GM18867 (cell line): Measurements from ENCODE around the gene SHISA5.
"Not testable (repeated sequence)": the region's sequence is repeated elsewhere in the genome, so short reads cannot be mapped to it uniquely, and the experiment has no call there.

Experiments used
- ATAC-seq: cut with Tn5 transposase; IDR thresholded peaks from one replicate; pipeline ENCODE4 v1.9.1; 2021; ENCODE audit warnings: mild to moderate bottlenecking, moderate library complexity; ENCODE audit not compliant: unreplicated experiment

The SHISA5 gene

GRCh38 chr3:48478626-48479555, 25.1 kb downstream of the SHISA5 start:
- no peak for ATAC-seq

GRCh38 chr3:48477959-48478520, 25.9 kb downstream of the SHISA5 start:
- no peak for ATAC-seq

DNA sequence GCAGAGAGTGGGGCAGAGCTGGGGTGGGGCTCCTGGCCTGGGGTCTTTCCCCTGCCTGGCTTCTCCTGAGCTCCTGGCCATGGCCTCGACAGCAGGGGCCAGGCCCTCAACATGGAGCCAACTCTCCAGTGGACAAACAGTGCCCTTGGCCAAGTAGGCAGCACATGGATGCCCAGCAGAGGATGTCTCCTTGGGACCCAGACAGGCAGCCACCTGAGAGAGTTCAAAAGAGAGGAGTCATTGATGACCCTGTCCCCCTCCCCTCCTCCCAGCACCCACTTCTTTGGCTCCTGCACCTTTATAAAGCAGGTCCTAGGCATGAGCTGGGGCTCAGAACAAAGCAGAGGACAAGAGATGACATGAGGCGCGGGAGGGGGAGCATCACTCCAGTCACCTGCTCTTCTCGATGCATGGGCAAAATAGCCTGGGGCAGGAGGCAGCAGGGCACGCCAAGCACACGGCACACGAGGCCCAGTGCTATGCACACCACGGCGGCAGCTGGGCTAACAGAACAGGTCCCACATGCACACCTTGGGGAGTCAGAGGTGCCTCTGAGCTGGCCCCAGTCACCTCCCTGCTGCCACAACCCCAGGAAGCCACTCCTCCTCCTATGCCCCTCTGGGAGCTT, 27.4 kb downstream of the SHISA5 start:
- ATAC-seq = no peak

GRCh38 chr3:48475188-48475587, 28.8 kb downstream of the SHISA5 start:
- no peak for ATAC-seq

- ATAC-seq = no peak
Measured at GRCh38 chr3:48474619-48475018, 29.4 kb downstream of the SHISA5 start.

GRCh38 chr3:48474031-48474430, 29.9 kb downstream of the SHISA5 start:
- not testable (repeated sequence) for ATAC-seq

GRCh38 chr3:48473617-48473952, 30.4 kb downstream of the SHISA5 start:
- ATAC-seq = no peak

GRCh38 chr3:48472923-48473616, 30.9 kb downstream of the SHISA5 start:
- ATAC-seq = peak; percentile 77

- ATAC-seq = no peak
Measured at GRCh38 chr3:48472673-48472922, 31.4 kb downstream of the SHISA5 start.

DNA sequence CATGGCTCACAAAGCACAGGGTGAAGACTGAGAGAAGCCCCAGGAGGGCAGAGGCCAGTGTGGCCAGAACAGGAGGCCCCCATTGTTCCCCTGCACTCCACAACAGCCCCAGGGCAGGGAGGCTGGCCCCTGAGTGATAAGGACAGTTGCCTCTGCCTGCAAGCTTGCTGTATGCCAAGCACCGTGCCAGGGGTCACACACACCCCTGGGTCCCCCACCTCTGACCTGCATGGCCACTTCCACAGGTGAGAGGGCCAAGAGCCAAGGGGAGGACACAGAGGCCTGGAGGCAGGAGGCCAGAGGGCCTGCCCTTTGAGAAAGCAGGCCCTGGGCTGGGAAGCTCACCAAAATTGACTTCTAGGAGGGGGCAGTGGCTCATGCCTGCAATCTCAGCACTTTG, 33.7 kb downstream of the SHISA5 start:
- ATAC-seq = no peak

- ATAC-seq = no peak
Measured at GRCh38 chr3:48469046-48469915, 34.7 kb downstream of the SHISA5 start.

DNA sequence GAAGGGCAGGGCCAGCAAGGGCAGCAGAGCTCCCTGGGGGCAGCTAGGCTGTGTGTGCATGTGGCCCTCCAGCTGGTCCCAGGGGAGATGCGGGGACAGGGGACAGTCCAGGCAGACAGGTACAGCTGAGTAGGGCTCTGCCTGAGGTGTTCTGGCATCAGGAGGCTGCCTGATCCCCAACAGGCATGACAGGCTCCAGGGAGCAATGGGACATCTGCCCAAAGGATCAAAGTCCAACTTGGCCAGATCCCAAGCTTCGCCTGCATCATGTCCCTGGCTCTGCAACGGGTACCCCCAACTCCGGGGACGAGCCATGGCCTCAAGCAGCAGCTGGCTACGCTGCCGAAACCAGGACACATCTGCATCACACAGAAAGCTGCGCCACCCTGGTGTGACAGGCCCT, 35.6 kb downstream of the SHISA5 start:
- ATAC-seq = no peak

DNA sequence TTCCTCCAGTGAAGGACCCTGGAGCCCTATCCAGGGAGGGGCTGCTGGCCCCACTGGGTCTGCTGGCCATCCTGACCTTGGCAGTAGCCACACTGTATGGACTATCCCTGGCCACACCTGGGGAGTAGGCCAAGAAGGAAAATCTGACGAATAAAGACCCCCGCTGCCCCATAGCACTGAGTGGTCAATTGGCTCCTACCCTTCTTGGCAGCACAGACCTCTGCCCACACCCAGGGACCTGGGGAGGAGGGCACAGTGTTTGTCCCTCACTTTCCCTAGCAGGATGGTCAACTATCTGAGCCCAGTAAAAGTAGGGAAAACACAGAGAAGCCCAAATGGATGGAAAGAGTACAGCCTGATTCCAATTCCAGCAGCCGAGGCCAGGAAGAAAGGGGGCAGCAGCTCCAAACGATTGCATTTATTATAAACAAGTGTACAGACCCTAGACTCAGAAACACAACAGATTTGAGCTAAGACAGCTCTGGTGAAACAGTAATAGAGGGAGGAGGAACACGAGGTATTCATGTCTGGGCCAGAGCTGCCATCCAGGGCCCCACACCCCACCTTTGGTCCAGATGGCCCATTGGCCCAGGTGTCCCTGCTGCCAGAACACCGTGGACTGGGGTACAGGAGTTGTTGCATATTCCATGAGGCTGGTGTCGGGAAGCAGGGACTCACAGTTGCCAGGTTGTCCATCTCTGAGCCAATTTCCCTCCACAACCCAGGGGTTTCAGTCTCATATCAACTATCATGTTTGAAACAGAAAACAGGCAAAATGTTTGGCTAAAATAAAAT, 36.3 kb downstream of the SHISA5 start:
- no peak for ATAC-seq

DNA sequence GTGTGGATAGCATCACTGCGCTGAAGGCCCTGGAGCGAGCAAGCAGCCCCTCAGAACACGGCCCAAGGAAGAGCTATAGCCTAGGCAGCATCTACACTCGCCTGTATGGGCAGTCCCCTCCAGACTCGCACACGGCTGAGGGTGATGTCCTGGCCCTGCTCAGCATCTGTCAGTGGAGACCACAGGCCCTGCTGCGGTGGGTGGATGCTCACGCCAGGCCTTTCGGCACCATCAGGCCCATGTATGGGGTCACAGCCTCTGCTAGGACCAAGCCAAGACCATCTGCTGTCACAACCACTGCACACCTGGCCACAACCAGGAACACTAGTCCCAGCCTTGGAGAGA, 36.9 kb downstream of the SHISA5 start:
- no peak for ATAC-seq

GRCh38 chr3:48466386-48467109, 37.4 kb downstream of the SHISA5 start:
- ATAC-seq = peak; percentile 20

DNA sequence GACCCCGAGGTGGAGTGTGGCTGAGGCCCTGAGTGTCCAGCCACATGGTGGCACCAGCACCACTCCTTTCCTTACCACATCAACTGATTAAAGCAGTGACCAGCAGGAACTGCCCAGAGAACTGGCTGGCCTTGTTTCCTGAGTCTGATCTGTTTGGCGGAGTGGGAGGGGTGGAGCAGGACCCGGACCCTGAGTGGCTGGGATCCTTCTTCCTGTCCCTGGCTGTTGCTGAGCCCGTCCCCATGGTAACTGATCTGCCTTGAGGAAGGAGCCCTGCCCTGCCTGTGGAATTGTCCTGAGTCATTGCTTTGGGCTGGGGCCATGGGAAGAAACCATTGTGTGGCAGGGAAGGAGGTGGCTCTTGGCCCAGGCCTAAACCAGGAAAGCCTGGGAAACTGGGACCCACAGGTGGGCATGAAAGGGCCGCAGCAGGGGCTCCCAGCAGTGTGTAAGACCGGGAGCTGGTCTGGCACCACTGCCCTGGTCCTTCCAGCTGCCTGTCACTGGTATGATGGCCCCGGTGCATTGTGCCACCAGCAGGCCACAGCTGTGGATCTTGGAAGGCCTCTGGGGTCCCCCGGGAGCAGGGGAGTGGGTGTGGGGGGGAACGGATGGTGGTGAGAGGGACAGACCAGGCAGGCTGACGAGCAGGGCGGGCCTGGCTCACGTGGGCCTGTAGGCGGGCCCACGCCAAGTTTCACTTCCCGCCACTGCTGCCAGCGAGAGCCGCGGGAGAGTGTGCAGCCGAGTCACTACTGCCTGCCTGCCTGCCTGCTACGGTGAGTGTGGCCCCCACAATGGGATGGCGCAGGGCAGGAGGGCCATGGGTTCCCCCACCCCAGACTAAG, 38.2 kb downstream of the SHISA5 start:
- ATAC-seq = peak; percentile 76

DNA sequence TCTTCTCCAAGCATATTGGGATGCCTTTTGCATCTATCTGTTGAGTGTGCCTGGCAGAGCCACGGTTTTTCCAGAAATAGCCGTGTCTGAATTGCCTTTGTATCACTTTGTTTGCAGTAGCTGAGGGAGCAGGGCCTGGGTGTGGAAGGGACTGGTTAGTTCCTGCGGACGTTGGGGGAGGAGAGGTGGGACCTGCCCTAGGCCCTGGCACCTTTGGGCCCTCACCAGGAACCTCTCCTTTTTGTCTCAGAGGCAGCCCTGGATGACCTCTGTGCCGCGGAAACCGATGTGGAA, 38.8 kb downstream of the SHISA5 start:
- no peak for ATAC-seq

- no peak for ATAC-seq
Measured at GRCh38 chr3:48464713-48465221, 39.2 kb downstream of the SHISA5 start.

GRCh38 chr3:48463703-48464102, 40.3 kb downstream of the SHISA5 start:
- no peak for ATAC-seq
